Upper lobe of left lung (tissue), 4 donors: ENCODE results near the gene DNMT3A.

Source experiments
- CTCF ChIP-seq, 6 experiments: fragments of 450-650 bp in 4 of 6; fragments of 200-600 bp in 2 of 6; sonication (generic) in 2 of 6; IDR thresholded peaks; one replicate each; pipeline ENCODE4 v1.5.1; 2016 to 2019; ENCODE audit warnings: antibody characterized with exemption in 6 of 6
- EP300 ChIP-seq, 4 donors: sonication (generic); formaldehyde crosslinking; IDR thresholded peaks; one replicate each; pipeline ENCODE4 v1.5.1; 2017; ENCODE audit warnings: antibody characterized with exemption in 4 of 4, control low read depth in 2 of 4
- POLR2A ChIP-seq, 4 donors: fragments of 450-650 bp; IDR thresholded peaks; one replicate each; pipeline ENCODE4 v1.5.1; 2016 to 2017; ENCODE audit warnings: antibody characterized with exemption in 4 of 4, mild to moderate bottlenecking in 2 of 4
- POLR2AphosphoS5 ChIP-seq, 2 donors: sonication (generic); formaldehyde crosslinking; IDR thresholded peaks; one replicate each; pipeline ENCODE4 v1.5.1; 2017; ENCODE audit warnings: antibody characterized with exemption in 2 of 2

- no peak for TF ChIP-seq CTCF (IDR thresholded peaks at IDR 0.05)
- no peak for TF ChIP-seq POLR2A (IDR thresholded peaks at IDR 0.05)
- no peak for TF ChIP-seq EP300 (IDR thresholded peaks at IDR 0.05)
- no peak for TF ChIP-seq POLR2AphosphoS5 (IDR thresholded peaks at IDR 0.05)
These were observed 37.2 kb upstream of the DNMT3A start for GRCh38 chr2:25378731-25379490.
